HepG2 (cell line): ENCODE results near the gene DLG2. TPM values are rescaled to one million over a fixed set of nuclear protein-coding genes. Genes with fewer than 3 reads are reported as not detected.

Experiments
- ATAC-seq: fragments of 200-7000 bp; cut with Tn5 transposase; 3 replicates; pipeline ENCODE4 v1.9.1; 2020; ENCODE audit warnings: mild to moderate bottlenecking, moderate library complexity
- BruUV-seq: library from RNA; stranded (reverse); fragments of 400-500 nt; replicated peaks from 2 replicates; lab custom pipeline; 2021; lab: Mats Ljungman, UMichigan
- CTCF ChIA-PET: fragments of 300-600 bp; formaldehyde crosslinking; extraction: SDS; loops from one replicate; lab custom pipeline; 2021; ENCODE audit warnings: low total read pairs, inconsistent platforms, low intra/inter-chr PET ratio; lab: Yijun Ruan, JAX
- POLR2A ChIA-PET: fragments of 350-600 bp; sonication (Branson Sonifier 250); formaldehyde crosslinking; loops from one replicate; lab custom pipeline; 2020; ENCODE audit warnings: antibody characterized with exemption, inconsistent platforms; lab: Yijun Ruan, JAX
- DNase-seq: peaks from one replicate; pipeline ENCODE4 v3.0.0-alpha.2; 2015; ENCODE audit warnings: low spot score
- FAIRE-seq: peaks from 3 replicates; lab custom pipeline; 2011; peaks lifted over from hg19 to GRCh38; lab: Jason Lieb, UNC
- H2AFZ ChIP-seq: one replicate; pipeline ENCODE4 v1.6.1; 2011; ENCODE audit warnings: low read length, inconsistent platforms
- H3K27ac ChIP-seq: fragments of 300-600 bp; 3 replicates; pipeline ENCODE4 v1.8.0; 2011; ENCODE audit warnings: mixed run types, mild to moderate bottlenecking, mixed read lengths, low read length, inconsistent platforms; ENCODE audit not compliant: insufficient read depth; ENCODE audit errors: extremely low read length
- H3K27me3 ChIP-seq, 2 experiments: fragments of 200-600 bp in 1 of 2; 2 replicates in 1 of 2; 3 replicates in 1 of 2; pipeline versions ENCODE4 v1.6.0 to v1.8.0; 2011; ENCODE audit warnings: low read length in 2 of 2, mild to moderate bottlenecking in 2 of 2, moderate library complexity in 2 of 2, inconsistent platforms in 1 of 2; ENCODE audit not compliant: insufficient read depth in 2 of 2, control insufficient read depth in 1 of 2
- H3K36me3 ChIP-seq, 2 experiments: fragments of 200-600 bp in 1 of 2; replicated peaks in 1 of 2; 2 replicates in 1 of 2; 3 replicates in 1 of 2; pipeline versions ENCODE4 v1.5.1 to v1.8.0; 2011; ENCODE audit warnings: low read length in 2 of 2, inconsistent platforms in 1 of 2; ENCODE audit not compliant: insufficient read depth in 2 of 2, control insufficient read depth in 1 of 2
- H3K4me1 ChIP-seq: 2 replicates; pipeline ENCODE4 v1.5.1; 2012; ENCODE audit warnings: low read length, inconsistent platforms; ENCODE audit not compliant: insufficient read depth
- H3K4me2 ChIP-seq: 2 replicates; pipeline ENCODE4 v1.6.0; 2011; ENCODE audit warnings: low read depth, low read length, inconsistent platforms
- H3K4me3 ChIP-seq, 3 experiments: fragments of 200-600 bp in 1 of 3; sonication (generic), shearing (Covaris generic) in 1 of 3; replicated peaks in 1 of 3; 2 replicates each; pipeline ENCODE4 v1.5.1; 2011 to 2016; ENCODE audit warnings: low read length in 3 of 3, inconsistent platforms in 2 of 3, low read depth in 2 of 3, mild to moderate bottlenecking in 2 of 3, control low read depth in 1 of 3, mixed read lengths in 1 of 3; ENCODE audit not compliant: insufficient read depth in 1 of 3
- H3K79me2 ChIP-seq: one replicate; pipeline ENCODE4 v1.6.1; 2011; ENCODE audit warnings: low read length, inconsistent platforms; ENCODE audit not compliant: insufficient read depth
- H3K9ac ChIP-seq: 2 replicates; pipeline ENCODE4 v1.6.0; 2011; ENCODE audit warnings: mild to moderate bottlenecking, low read depth, low read length, inconsistent platforms; ENCODE audit not compliant: insufficient read depth
- H3K9me3 ChIP-seq: 2 replicates; pipeline ENCODE4 v1.5.1; 2012; ENCODE audit warnings: mild to moderate bottlenecking, low read length
- H4K20me1 ChIP-seq: 2 replicates; pipeline ENCODE4 v1.6.0; 2011; ENCODE audit warnings: inconsistent platforms, mild to moderate bottlenecking, low read length, moderate library complexity; ENCODE audit not compliant: insufficient read depth
- ARID3A ChIP-seq: IDR thresholded peaks from 2 replicates; pipeline ENCODE4 v1.6.1; 2012; ENCODE audit warnings: low read depth, low read length, improper control_type of control experiment
- CBX1 ChIP-seq: IDR thresholded peaks from one replicate; pipeline ENCODE4 v1.6.1; 2016; ENCODE audit warnings: antibody characterized with exemption, low read depth
- JUND ChIP-seq: sonication (generic); formaldehyde crosslinking; IDR thresholded peaks from 2 replicates; pipeline ENCODE4 v1.8.0; 2022; ENCODE audit warnings: mild to moderate bottlenecking, missing genetic modification reagents
- KDM5B ChIP-seq: sonication (generic); formaldehyde crosslinking; IDR thresholded peaks from 2 replicates; pipeline ENCODE4 v1.4.0; 2020; ENCODE audit warnings: missing genetic modification reagents, mild to moderate bottlenecking, borderline replicate concordance
- NAIF1 ChIP-seq: sonication (generic); formaldehyde crosslinking; IDR thresholded peaks from 2 replicates; pipeline ENCODE4 v1.5.0; 2020; ENCODE audit warnings: mild to moderate bottlenecking, missing genetic modification reagents, borderline replicate concordance
- RAD21 ChIP-seq: fragments of 450-650 bp; formaldehyde crosslinking; IDR thresholded peaks from 2 replicates; pipeline ENCODE4 v1.5.0; 2020; ENCODE audit warnings: mild to moderate bottlenecking
- SALL2 ChIP-seq: sonication (generic); formaldehyde crosslinking; IDR thresholded peaks from 2 replicates; pipeline ENCODE4 v1.8.1; 2023; ENCODE audit warnings: mild to moderate bottlenecking, missing genetic modification reagents, inconsistent platforms
- THAP11 ChIP-seq: IDR thresholded peaks from 2 replicates; pipeline ENCODE4 v1.6.1; 2016; ENCODE audit warnings: missing biosample characterization, missing genetic modification reagents
- ZMAT3 ChIP-seq: sonication (generic); formaldehyde crosslinking; conservative IDR thresholded peaks from 2 replicates; pipeline ENCODE4 v1.7.0; 2021; ENCODE audit warnings: missing genetic modification reagents
- ZNF207 ChIP-seq: fragments of 450-650 bp; IDR thresholded peaks from 2 replicates; pipeline ENCODE4 v1.6.1; 2016; ENCODE audit warnings: antibody characterized with exemption, borderline replicate concordance
- ZNF766 ChIP-seq: sonication (generic); formaldehyde crosslinking; IDR thresholded peaks from 2 replicates; pipeline ENCODE4 v1.5.0; 2020; ENCODE audit warnings: missing genetic modification reagents, borderline replicate concordance
- ZNF776 ChIP-seq: sonication (generic); formaldehyde crosslinking; IDR thresholded peaks from 2 replicates; pipeline ENCODE4 v1.4.0; 2020; ENCODE audit warnings: mild to moderate bottlenecking, missing genetic modification reagents
- WGBS: methylation state at CpG from one replicate; pipeline ENCODE4 v1.1.6; 2017; ENCODE audit warnings: low lambda C conversion rate; 5-methylcytosine and 5-hydroxymethylcytosine counted together
- in situ Hi-C: cut with HindIII; loops from 2 replicates; pipeline ENCODE4 v1.10.0; 2017; ENCODE audit warnings: low pct_unique_long_range_greater_than_20kb; ENCODE audit not compliant: extremely low pct_ligation_motif_present
- intact Hi-C: fragments of 100-400 bp; cut with micrococcal nuclease; formaldehyde crosslinking; loops from one replicate; pipeline ENCODE4 v1.10.0; 2022; ENCODE audit not compliant: unreplicated experiment
- polyA plus RNA-seq, 8 experiments: library from polyadenylated mRNA; depleted of rRNA in 3 of 8; stranded (reverse) in 7 of 8; unstranded in 1 of 8; fragments of >200 nt; fragmentation: Illumina TruSeq in 4 of 8; extraction: Trizol in 4 of 8; gene quantifications; 2 replicates each; pipeline versions ENCODE4 v1.2.1 to v1.2.3, GENCODE V29; 2011 to 2016; ENCODE audit warnings: low read depth in 4 of 8, missing spikeins in 1 of 8, mixed read lengths in 1 of 8; ENCODE audit not compliant: insufficient read depth in 1 of 8
- total RNA-seq, 5 experiments: library from RNA; depleted of rRNA; stranded (reverse); fragments of >200 nt; fragmentation: Illumina TruSeq; extraction: Trizol; gene quantifications; 2 replicates each; pipeline ENCODE4 v1.2.3, GENCODE V29; 2016; ENCODE audit warnings: low read depth in 1 of 5
- TF ChIP-seq, protein P1 (sequence below): sonication (generic); formaldehyde crosslinking; IDR thresholded peaks from 2 replicates; pipeline ENCODE4 v1.8.0; 2022; ENCODE audit warnings: missing genetic modification reagents, mild to moderate bottlenecking, borderline replicate concordance
- TF ChIP-seq, protein P2 (sequence below): IDR thresholded peaks from 2 replicates; pipeline ENCODE4 v1.6.1; 2016; ENCODE audit warnings: missing compliant biosample characterization, missing genetic modification reagents, borderline replicate concordance
- TF ChIP-seq, protein P3 (sequence below), 2 experiments: sonication (generic) in 1 of 2; formaldehyde crosslinking in 1 of 2; IDR thresholded peaks; 2 replicates each; pipeline versions ENCODE4 v1.5.1 to v1.6.1; 2011 to 2020; ENCODE audit warnings: borderline replicate concordance in 1 of 2, low read depth in 1 of 2, low read length in 1 of 2, mild to moderate bottlenecking in 1 of 2, missing genetic modification reagents in 1 of 2, moderate library complexity in 1 of 2
- TF ChIP-seq, protein P4 (sequence below): sonication (generic); formaldehyde crosslinking; IDR thresholded peaks from 2 replicates; pipeline ENCODE4 v1.4.0; 2020; ENCODE audit warnings: mild to moderate bottlenecking, missing genetic modification reagents

Gene DLG2
- total and polyA plus RNA-seq, 2 of the 13 experiments (the other 11 are each of a cell fraction or from before 2014, with no cell fraction given) = 0.46 to 1.0 TPM

DNA sequence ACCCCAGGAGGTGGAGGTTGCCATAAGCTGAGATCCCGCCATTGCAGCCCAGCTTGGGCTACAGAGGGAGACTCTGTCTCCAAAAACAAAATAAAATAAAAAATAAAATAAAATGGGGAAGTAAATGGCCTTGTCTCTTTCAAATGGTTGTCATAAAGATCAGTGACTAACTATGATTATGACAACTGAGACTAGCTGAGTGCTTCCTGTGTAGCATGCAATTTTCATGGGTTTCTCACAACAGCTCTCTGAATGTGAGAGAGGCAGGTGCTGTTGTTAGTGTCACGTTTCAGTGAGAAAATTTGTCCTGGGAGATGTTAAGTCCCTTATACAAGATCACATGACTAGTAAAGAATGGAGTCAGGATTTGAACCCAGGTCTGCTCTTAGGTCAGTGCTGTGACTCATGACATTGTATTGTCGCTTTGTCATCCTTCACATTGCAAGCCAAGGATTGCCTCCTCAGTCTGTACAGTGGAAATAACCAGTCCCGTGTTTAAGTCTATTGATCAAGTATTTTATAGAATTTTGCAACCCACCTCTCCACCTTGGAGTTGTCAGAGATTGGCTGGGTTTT, 2177.7 kb downstream of the DLG2 start:
- Histone ChIP-seq H3K27ac (no peak overlapping the region), H4K20me1 (no peaks in the 10 kb centered on the region), H3K4me3 (no peak overlapping the region), H3K36me3 (no peaks in the 10 kb centered on the region), H3K27me3 (no peaks in the 10 kb centered on the region), H3K4me2 (no peak overlapping the region), H3K4me1 (no peaks in the 10 kb centered on the region), H3K9ac (no peak overlapping the region), H3K79me2 (no peaks in the 10 kb centered on the region), H3K9me3 (no peaks in the 10 kb centered on the region), H2AFZ (no peak overlapping the region)
- FAIRE-seq (no peak), ATAC-seq (no peak), DNase-seq (no peak)
- intact Hi-C loops (no loop called here), in situ Hi-C loops (no loop called here)
- WGBS = 4% methylated on average over 4 of the region's 4 CpGs
- ChIA-PET CTCF (no interaction called here), POLR2A (no interaction called here)
- no TSS peak for BruUV-seq
- no peak for TF ChIP-seq CBX1
- TF ChIP-seq, protein P1, sequence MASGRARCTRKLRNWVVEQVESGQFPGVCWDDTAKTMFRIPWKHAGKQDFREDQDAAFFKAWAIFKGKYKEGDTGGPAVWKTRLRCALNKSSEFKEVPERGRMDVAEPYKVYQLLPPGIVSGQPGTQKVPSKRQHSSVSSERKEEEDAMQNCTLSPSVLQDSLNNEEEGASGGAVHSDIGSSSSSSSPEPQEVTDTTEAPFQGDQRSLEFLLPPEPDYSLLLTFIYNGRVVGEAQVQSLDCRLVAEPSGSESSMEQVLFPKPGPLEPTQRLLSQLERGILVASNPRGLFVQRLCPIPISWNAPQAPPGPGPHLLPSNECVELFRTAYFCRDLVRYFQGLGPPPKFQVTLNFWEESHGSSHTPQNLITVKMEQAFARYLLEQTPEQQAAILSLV (CRISPR knock-in tag) = no peak
- no peak for TF ChIP-seq NAIF1 (CRISPR knock-in tag)
- TF ChIP-seq KDM5B (CRISPR knock-in tag) = no peak
- no peak for TF ChIP-seq SALL2 (CRISPR knock-in tag)
- TF ChIP-seq JUND (CRISPR knock-in tag) = no peak
- no peak for TF ChIP-seq ZNF207
- TF ChIP-seq, protein P2, sequence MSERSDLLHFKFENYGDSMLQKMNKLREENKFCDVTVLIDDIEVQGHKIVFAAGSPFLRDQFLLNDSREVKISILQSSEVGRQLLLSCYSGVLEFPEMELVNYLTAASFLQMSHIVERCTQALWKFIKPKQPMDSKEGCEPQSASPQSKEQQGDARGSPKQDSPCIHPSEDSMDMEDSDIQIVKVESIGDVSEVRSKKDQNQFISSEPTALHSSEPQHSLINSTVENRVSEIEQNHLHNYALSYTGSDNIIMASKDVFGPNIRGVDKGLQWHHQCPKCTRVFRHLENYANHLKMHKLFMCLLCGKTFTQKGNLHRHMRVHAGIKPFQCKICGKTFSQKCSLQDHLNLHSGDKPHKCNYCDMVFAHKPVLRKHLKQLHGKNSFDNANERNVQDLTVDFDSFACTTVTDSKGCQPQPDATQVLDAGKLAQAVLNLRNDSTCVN = no peak
- TF ChIP-seq, protein P3, sequence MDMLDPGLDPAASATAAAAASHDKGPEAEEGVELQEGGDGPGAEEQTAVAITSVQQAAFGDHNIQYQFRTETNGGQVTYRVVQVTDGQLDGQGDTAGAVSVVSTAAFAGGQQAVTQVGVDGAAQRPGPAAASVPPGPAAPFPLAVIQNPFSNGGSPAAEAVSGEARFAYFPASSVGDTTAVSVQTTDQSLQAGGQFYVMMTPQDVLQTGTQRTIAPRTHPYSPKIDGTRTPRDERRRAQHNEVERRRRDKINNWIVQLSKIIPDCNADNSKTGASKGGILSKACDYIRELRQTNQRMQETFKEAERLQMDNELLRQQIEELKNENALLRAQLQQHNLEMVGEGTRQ (IDR thresholded peaks at IDR 0.05; ENCODE audit: low read depth, low read length) = no peak
- TF ChIP-seq, protein P3 (CRISPR knock-in tag; IDR thresholded peaks at IDR 0.05; ENCODE audit: borderline replicate concordance) = no peak
- TF ChIP-seq ZNF776 = no peak
- TF ChIP-seq ZNF766 (CRISPR knock-in tag) = no peak
- TF ChIP-seq THAP11 (CRISPR knock-in tag) = no peak
- TF ChIP-seq ZMAT3 = no peak
- TF ChIP-seq, protein P4, sequence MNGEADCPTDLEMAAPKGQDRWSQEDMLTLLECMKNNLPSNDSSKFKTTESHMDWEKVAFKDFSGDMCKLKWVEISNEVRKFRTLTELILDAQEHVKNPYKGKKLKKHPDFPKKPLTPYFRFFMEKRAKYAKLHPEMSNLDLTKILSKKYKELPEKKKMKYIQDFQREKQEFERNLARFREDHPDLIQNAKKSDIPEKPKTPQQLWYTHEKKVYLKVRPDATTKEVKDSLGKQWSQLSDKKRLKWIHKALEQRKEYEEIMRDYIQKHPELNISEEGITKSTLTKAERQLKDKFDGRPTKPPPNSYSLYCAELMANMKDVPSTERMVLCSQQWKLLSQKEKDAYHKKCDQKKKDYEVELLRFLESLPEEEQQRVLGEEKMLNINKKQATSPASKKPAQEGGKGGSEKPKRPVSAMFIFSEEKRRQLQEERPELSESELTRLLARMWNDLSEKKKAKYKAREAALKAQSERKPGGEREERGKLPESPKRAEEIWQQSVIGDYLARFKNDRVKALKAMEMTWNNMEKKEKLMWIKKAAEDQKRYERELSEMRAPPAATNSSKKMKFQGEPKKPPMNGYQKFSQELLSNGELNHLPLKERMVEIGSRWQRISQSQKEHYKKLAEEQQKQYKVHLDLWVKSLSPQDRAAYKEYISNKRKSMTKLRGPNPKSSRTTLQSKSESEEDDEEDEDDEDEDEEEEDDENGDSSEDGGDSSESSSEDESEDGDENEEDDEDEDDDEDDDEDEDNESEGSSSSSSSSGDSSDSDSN (CRISPR knock-in tag) = no peak
- TF ChIP-seq RAD21 (CRISPR knock-in tag) = no peak
- TF ChIP-seq ARID3A = no peak
